Stimulated activated CD4-positive, alpha-beta T cell treated with anti-CD3 and anti-CD28 coated beads, TNF-alpha, amount 100 ng/mL, for 48 hours (primary cell): ENCODE measurements around the gene ABHD17C.

Source experiments
- DNase-seq, 3 donors: peaks; one replicate each; pipeline ENCODE4 v3.0.0-alpha.2; 2020; ENCODE audit warnings: low read depth in 3 of 3

ABHD17C gene

DNA sequence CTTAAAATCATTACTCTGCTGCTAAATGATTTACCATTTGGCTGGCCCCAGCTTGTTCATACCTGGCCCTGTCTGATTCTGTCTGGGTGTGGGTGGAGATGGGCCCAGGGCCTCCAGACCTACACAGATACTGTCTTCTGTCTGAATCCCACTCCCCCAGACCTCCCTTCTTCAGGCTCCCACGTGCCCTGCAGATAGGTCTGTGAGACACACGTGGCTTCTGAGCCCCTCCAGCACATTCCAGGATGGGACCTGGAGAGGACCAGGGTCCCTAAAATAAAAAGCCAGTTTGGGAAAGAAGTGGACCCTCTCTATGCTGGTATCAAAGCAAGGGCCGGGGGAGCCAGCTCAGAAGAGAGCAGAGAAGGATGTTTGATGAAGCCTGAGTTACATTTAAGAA, 69.4 kb downstream of the ABHD17C start:
- no peak for DNase-seq

DNA sequence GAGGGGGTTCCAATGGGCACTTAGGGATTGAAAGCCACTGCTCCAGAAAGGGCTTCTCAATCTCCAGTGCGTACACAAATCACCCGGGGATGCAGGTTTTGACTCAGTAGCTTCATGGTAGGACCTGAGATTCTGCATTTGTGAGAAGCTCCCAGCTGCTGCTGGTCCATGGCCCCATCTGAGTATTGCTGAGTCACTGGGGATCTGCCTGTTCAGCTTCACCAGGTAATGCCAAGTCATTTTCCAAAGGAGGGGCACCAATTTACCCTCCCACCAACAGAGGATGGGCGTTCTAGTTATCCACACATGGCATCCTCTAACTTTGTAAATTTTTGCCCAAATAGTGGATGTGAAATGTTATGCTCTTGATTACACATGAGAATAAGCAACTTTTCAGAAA, 71.2 kb downstream of the ABHD17C start:
- DNase-seq, result no peak

DNA sequence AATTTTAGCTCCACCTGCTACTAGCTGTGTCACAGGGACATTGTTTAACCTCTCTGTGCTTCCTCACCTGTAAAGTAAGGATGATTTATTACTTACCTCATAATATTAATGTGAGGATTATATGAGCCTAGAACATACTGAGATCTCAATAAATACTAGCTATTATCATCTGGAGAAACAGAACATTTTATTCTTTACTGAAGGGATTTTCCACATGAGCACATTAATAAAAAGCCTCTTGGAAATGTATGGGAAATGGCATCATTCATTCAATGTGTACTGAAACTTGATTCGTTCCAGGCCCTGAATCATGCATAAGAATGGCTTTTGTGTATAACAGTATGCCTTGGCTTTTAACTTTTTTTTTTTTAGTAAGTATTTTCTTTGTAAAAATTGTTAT, 73.0 kb downstream of the ABHD17C start:
- DNase-seq, result no peak

DNA sequence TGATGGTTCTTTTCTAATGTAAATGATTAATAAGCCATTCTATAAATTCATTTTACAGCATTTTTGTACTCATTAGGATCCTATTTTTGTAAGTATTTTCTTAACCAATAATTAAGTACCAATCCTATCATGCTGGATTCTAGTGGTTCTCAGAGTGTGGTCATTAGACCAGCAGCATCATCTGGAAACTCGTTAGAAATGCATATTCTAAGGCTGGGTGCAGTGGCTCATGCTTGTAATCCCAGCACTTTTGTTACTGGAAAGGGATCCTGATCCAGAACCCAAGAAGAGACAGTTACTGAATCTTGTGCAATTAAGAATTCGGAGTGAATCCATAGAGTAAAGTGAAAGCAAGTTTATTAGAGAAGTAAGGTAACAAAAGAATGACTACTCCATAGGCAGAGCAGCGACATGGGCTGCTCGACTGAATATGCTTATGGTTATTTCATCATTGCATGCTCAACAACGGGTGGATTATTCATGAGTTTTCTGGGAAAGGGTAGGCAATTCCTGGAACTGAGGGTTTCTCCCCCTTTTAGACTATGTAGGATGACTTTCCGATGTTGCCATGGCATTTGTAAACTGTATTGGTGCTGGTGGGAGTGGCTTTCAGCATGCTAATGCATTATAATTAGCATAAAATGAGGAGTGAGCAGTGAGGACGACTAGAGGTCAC, 74.2 kb downstream of the ABHD17C start:
- DNase-seq, result no peak

DNA sequence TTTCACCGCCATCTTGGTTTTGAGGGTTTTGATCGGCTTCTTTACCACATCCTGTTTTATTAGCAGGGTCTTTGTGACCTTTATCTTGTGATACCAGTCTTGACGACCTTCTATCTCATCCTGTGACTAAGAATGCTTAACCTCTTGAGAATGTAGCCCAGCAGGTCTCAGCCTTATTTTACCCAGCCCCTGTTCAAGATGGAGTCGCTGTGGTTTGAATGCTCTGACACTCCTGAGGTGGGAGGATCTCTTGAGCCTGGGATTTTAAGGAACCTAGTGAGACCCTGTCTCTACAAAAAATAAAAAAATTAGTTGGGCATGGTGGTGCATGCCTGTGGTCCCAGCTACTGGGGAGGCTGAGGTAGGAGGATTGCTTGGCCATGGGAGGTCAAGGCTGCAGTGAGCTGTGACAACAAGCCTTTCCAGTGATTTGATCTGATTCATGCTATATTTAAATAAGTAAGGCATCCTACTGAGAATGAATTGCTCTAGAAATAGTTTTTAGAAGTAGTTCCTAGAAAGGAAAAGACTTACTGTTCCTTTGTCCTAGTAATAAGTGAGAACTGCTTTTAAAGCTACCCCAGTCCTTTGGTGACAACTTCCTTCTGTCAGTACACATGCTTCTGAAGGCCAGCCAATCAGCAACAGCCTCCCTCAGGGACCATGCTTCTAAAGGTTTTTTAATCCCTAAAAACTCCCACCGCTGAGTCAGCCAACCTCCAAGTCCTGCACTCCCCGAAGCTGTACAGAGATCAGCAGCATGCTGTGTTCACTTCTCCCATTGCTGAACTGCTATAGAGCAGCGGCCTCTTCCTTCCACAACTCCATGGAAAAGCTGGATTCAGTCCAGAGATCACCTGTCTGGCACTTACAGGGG, 75.0 kb downstream of the ABHD17C start:
- no peak for DNase-seq

DNA sequence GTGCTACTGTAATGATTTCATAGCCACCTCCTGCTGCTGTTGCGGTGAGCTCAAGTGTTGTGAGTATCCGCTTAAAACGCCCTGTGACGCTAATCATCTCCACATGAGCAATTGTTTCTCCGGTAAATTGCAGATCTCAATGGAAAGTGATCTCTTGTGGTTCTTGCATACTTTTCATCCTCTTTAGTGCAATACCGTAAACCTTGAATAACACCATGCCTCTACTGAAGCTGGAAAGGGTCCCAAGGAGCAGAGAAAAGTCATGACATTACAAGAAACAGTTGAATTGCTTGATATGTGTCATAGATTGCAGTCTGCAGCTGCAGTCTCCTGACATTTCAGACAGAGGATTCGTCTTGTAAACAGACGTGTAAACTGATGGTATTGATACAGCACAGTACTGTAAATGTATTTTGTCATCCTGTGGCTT, 78.0 kb downstream of the ABHD17C start:
- DNase-seq, result no peak

DNA sequence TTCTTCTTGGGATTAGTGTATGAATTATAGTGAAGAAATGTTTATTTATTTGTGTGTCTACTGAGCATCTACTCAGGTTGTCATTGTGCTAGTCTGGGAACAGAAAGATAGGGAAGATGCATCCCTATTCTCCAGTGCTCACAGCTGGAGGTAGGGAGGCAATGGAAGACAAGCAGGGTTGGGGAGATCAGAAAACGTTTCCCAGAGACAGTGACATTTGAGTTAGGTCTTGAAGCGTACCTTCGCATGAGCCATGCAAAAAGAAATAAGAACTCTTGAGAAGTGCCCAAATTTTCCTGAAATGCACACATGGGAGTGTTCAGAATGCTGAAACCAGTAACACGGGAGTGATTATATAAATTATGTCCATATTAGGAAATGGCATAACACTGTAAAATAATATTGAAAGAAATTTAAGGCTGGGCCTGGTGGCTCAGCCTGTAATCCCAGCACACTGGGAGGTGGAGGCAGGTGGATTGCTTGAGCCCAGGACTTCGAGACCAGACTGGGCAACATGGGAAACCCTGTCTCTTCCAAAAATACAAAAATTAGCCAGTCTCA, 78.8 kb downstream of the ABHD17C start:
- DNase-seq, result no peak

DNA sequence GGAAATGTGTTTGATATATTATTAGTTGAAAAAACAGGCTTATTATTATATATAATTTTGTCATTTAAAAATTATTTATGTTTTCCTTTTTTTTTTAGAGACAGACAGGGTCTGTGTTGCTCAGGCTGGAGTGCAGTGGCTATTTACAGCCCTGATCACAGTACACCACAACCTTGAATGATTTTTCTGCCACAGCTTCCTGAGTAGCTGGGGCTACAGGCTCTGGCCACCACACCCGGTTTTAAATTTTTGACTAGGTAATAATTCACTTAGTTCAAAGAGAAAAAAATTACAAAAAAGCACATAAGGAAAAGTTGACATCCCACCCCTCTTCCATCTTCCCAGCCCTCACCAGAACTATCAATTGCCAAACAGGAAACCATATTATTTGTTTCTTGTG, 79.4 kb downstream of the ABHD17C start:
- DNase-seq, result no peak

DNA sequence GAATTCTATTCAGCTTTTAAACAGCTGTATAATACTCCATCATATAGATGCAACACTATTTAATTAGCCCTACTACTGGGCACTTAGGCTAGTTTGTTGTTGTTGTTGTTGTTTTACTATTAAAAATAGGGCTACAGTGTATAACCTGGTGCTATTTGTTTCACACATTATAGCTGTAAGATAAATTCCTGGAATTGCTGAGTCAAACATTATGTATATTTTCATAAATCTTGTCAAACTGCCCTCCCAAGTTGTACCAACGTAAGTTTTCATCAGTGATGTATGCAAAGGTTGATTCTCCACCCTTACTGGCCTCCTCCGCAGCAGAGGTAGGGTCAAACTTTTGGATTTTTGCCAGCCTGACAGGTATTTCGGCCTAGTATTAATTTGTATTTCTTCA, 80.2 kb downstream of the ABHD17C start:
- DNase-seq, result no peak

DNA sequence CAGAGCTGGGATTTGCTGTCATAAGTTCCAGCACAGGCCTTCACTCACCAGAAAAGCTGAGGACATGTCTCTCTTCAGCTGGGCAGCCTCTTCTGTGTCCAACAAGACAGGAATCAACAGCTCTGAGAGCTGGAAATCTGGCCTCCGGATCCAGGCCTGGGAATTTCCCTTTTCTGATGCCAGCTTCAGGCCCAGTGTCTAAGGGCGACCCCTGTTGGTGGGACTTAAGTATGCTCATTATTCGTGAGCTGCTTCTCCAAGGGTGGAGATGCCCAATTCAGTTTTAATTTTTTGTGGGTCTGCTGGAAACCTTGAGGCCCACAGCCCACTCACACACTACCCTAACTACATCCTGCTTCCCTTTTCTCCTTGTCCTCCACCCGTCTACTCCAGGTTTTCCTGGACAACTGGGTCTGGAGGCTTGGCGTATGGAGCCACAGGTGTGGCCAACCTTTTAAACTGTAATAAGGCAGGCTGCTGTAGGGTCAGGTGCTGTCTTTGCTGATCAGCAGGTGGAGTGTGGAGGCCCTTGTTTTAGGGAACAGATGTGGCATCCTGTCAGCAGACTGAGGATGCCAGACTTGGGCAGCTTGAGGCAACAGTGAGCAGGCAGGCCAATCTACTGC, 81.4 kb downstream of the ABHD17C start:
- peak; percentile 33 to 58 (median 57) for DNase-seq

DNA sequence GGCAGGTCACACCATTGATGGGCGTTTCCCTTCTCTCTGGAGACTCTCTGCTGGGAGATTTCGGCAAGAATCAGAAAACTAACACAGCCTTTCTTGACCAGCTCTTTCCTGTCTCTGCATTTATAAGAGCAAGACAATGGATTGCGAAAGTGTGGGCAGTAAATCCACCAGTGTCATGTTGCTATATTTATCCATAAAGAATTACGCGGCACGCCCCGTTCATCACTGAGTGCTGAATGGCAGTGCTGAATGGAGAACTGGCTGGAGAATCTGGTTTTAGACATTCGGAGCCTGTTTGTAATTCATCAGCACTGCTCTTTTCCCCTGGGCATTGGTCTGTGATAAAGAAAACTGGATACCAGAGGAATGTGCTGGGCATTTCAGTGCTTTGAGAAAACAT, 82.0 kb downstream of the ABHD17C start:
- no peak for DNase-seq

DNA sequence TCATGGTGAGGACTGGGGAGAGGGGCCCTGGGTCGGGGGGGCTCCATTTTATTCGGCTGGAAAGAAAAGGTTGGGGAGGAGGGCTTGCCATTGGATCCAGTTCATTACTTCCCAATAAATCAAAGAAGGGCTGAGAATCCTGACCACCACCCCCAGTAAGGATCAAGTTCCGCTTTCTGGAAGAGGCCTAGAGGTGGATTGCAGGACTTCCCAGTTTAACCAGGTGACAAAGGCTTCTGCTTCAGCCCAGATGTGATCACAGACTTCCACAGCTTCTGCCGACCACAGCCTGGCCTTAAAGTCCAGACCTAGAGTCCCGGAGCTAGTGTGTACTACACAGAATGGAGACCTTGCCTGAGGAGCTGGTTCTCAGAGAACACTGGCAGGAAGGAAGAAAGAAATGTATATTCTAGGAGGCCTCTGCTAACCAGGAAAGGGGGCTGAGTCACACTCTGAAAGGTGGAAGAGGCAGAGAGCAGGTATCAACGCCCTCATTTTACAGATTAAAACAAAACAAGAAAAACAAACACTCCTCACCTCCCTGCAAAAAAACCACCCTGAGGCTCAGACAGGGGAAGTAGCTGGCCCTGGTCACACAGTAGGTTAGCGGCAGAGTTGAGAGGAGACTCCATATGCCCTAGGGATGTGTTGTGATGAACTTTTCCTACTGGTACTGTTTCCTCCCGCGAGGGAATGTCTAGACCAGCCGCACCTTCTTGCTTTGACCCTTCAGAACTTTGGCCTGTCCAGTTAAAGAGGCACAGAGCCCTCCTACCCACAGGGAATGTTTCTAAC, 82.9 kb downstream of the ABHD17C start:
- DNase-seq, result no peak

DNA sequence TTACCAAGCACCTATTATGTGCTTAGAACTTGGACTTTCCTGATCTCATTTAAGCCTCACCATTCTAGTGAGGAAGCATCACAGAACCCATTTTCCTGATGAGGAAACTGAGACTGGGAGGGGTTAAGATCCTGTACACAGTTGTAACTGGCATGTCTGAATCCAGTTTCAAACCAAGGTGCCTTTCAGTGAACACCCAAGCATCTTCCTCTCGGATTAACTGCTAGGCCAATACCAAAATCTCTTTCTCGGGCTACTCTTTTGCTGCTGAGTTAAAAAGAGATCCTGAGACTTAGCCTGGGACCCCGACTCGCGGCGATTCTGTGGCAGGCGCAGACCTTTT, 83.5 kb downstream of the ABHD17C start:
- no peak for DNase-seq

DNA sequence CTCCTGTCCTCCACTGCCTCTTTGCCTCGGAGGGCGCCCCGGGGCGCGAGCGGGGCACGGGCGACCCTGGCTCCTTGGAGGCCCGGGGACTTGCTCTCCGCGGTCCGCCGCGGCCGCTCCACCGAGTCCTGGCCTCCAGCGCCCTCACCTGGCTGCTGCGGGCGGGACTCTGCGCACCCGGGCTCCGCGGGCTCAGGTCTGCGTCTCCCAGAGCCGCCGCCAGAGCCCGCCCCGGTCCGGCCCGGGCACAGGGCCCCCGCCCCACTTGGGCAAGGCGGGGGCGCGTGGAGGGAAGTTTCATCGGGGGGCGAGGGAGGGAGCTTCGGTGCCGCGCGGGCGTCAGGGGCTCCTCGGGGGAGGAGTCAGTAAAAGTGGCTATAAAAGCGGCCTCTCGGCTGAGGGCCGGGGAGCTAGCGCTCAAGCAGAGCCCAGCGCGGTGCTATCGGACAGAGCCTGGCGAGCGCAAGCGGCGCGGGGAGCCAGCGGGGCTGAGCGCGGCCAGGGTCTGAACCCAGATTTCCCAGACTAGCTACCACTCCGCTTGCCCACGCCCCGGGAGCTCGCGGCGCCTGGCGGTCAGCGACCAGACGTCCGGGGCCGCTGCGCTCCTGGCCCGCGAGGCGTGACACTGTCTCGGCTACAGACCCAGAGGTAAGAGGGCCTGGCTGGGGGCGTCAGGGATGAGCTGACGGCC, 84.0 kb downstream of the ABHD17C start, which contains the start of gene CEMIP:
CEMIP (plus strand) TSS at position 407 of the 694 bp plus-strand sequence. CDS start 94,510 bp downstream, outside the sequence.
- DNase-seq, result peak; percentile 48 to 61 (median 48)

DNA sequence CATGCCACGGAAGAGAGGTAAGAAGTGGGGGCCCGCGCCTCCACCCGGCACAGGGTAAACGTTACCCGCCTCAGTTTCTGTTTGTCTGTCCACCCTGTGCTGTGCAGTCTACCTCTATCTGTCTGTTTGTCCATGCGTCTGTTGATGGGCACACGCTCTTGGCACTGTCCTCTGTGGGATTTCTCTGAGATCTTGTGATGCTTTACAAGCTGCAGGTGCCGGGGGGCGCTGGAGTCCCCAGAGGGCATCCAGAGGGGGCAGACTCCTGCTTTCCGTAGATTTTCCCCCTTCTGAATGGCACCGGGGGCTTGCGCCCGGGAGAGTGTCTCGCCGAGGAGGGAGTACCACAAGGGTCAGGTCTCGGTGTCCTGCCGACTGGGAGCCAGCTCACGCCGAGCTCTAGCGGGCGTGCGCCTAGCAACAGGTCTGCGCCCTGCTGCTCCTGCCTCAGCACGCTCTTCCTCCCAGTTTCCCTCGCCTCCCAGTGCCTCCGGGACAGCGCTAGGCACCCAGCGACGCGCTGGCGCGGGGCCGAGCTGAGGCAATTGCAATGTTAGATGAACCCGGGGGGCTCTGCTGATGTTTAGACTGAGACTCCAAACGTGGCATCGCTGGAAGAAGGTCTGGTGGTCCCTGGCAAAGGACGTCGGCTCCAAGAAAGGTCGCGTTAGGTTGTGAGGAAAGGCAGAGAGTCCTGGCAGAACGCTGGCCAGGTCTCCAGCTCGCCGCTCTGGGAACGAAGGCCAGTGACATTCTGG, 84.7 kb downstream of the ABHD17C start:
- no peak for DNase-seq

DNA sequence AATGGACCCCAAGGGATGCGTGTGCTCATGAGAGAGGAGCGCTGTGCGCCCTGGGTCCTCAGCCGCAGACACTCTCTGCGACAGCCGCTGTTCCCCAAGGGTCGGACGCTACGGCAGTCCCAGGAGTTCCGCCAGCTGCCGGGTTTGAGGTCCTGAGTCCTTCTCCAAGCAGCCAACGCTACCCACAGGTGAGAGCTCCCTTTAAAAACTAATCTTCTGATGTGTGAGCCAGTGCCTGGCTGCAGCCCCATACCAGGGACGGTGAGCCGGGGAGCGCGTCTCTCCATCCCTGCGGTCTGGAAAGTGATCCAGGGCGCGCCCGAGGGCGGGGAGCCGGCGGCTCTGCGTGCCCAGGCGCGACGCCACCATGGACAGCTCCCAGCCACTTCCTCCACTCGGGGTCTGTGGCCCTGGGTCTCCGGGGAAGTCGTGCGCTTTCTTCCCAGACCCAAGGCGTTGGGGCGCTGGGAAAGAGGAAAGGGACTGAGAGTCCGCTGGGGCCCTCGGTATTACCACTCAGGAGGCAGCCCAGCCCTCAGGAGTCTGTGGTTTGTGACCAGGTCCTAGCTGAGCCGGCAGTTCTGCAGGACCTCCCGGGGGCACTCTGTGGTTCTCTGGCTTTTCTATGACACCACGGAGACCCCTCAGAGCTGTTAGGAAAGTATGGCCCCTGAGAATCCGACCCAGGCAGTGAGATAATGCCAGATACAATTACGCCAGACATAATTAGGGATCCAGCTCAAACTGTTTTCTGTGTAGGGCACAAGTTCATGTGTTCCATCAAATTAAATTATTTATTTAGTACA, 85.5 kb downstream of the ABHD17C start:
- DNase-seq, result no peak

DNA sequence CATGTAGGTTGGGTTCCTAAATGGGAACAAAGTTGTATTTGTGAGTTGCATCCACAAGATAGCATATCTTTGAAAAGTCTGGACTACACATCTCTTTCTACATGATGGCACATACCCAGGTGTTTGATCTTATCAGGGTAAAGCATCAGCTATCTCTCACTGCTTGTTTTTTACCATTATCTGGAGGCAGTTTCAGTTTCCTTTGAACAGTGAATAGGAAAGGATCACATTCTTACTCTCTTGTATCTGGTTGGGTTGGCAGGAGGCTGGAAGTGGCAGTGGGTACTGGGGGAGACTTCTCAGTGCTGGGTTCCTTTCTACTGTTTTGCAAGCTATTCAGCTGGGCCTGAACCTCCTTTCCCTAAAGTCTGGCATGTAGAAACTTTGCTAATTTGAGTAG, 88.2 kb downstream of the ABHD17C start:
- no peak for DNase-seq

DNA sequence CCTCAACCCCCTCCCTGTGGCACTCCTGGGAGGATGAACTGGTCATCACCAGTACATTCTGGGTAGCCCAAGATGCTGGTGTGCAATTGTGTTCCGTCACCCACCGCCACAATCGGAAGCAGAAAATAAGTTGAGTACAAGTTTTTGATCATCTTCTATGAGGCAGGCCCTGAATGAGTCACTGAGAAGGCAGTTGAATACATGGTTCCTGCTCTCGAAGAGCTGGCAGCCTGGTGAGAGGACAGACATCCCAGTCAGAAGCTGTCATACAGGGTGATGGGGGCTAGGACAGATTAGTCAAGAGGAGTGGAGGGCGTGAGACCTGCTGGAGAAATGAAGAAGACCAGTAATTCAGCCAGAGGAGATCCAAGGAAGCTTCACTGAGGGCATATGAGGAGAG, 90.2 kb downstream of the ABHD17C start:
- DNase-seq, result no peak

DNA sequence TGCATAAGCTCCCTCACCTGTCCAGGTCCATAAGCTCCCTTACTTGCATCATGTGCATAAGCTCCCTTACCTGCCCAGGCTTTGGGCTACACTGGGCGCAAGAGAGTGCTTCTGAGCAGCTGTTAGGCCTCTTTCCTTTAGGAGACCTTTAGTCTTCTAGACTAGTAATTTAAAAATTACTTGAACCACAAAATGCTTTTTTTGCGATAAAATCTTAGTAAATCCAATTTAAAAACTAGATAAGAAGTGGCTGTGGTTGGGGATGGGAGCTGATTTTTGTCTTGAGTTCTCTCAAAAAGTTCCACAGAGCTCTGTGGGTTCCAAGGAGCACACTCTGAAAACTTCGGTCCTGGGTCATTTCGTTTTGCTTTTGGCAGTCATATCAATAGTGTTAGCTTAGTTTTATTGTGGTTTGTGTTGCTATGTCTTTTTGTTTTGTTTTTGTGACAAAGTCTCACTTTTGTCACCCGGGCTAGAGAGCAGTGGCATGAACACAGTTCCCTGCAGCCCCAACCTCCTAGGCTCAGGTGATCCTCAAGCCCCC, 90.8 kb downstream of the ABHD17C start:
- DNase-seq, result no peak
